ENCODE data around the gene C19orf33.
"Not testable (repeated sequence)": the region's sequence is repeated elsewhere in the genome, so short reads cannot be mapped to it uniquely, and the experiment has no call there.

C19orf33 gene

DNA sequence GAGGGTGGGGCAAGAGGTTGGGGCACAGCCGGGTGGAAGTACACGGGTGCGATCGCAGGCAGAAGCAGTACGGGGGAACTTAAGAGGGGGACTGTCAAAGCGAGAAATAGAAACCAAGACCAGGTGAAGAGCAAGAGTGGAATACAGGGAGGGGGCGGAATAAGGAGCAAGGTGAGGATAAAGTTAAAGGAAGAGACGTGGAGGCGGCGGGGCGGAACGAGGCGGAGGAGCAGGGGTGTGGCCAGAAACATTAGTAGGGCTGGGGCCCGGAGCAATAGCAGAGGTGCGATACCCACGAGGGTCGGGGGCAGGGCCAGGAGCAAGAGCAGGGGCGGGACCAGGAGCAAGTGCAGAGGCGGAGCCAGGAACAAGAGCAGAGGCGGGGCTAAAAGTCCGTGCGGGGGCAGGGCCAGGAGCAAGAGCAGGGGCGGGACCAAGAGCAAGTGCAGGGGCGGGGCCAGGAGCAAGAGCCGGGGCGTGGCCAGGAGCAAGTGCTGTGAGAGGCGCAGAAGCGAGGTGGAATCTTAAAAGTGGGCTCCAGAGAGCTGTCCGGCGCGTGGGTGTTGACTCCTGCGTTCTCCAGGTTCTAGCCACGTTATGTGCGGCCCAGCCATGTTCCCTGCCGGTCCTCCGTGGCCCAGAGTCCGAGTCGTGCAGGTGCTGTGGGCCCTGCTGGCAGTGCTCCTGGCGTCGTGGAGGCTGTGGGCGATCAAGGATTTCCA lies 32.7 kb downstream of the C19orf33 start:
- H3K27me3 ChIP-seq (ENCODE audit: control insufficient read depth, insufficient read depth, low read length) = no peaks in the 10 kb centered on the region
- peak overlapping the region; percentile 54 for H3K9ac ChIP-seq (ENCODE audit: low read length)
- no peaks in the 10 kb centered on the region for H3K9me3 ChIP-seq (ENCODE audit: control insufficient read depth, low read length)
- peaks cover 5% of the 10 kb centered on the region for H3K4me1 ChIP-seq (ENCODE audit: control insufficient read depth, insufficient read depth, low read length)
- H3K36me3 ChIP-seq (ENCODE audit: control insufficient read depth, insufficient read depth, low read length) = no peaks in the 10 kb centered on the region
- H3K4me3 ChIP-seq (ENCODE audit: low read length) = peak overlapping the region; percentile 39

DNA sequence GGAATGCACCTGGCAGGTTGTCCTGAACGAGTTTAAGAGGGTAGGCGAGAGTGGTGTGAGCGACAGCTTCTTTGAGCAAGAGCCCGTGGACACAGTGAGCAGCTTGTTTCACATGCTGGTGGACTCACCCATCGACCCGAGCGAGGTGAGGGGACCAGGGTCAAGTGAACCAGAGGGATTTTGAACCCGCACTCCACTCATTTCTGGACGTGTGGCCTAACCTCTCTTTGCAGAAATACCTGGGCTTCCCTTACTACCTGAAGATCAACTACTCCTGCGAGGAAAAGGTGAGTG lies 33.3 kb downstream of the C19orf33 start:
- Histone ChIP-seq H3K36me3 (ENCODE audit: control insufficient read depth, insufficient read depth, low read length) (no peaks in the 10 kb centered on the region), H3K9me3 (ENCODE audit: control insufficient read depth, low read length) (no peaks in the 10 kb centered on the region), H3K27me3 (ENCODE audit: control insufficient read depth, insufficient read depth, low read length) (no peaks in the 10 kb centered on the region), H3K4me3 (ENCODE audit: low read length) (no peak overlapping the region), H3K4me1 (ENCODE audit: control insufficient read depth, insufficient read depth, low read length) (peaks cover 5% of the 10 kb centered on the region), H3K9ac (ENCODE audit: low read length) (peak overlapping the region; percentile 36)

DNA sequence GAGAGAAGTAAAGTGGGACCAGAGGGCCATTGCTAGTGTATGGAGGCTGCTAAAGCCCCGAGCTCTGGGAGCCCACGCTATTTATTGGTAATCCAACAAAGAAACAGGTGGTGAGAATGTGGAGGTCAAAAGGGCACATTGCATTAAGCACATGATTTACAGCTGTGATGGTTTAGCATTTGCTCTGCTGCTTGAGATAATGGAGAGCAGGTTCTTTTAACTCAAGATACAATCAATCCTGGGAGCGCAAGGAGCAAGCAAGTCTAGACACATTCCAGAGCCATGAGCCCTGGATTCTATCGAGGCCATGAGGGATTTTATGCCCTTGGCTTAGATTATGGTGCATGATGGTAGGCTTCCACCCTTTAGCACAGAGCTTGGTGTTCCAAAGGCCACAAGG lies 35.0 kb downstream of the C19orf33 start:
- H3K9ac ChIP-seq (ENCODE audit: low read length); H3K27me3 ChIP-seq (ENCODE audit: control insufficient read depth, insufficient read depth, low read length); H3K9me3 ChIP-seq (ENCODE audit: control insufficient read depth, low read length); H3K4me1 ChIP-seq (ENCODE audit: control insufficient read depth, insufficient read depth, low read length); H3K4me3 ChIP-seq (ENCODE audit: low read length); H3K36me3 ChIP-seq (ENCODE audit: control insufficient read depth, insufficient read depth, low read length): not testable (repeated sequence)

DNA sequence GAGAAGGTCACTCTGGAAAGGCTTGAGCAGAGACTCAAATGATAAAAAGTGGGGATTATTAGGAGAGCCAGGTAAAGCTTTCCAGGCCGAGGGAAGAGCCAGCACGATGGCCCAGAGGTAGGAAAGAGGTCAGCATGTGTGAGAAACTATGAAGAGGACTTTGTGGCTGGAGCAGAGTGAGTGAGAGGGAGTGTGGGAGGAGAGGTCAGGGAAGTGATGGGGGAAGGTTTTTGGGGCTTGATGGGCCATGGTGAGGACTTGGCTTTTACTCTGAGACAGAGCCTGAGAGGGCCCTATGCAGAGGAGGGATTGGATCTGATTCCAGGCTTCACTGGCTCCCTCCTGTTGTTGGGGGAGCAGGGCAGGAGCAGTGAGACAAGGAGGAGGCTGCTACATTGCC lies 36.9 kb downstream of the C19orf33 start:
- H3K27me3 ChIP-seq (ENCODE audit: control insufficient read depth, insufficient read depth, low read length) = no peaks in the 10 kb centered on the region
- no peaks in the 10 kb centered on the region for H3K9me3 ChIP-seq (ENCODE audit: control insufficient read depth, low read length)
- H3K4me1 ChIP-seq (ENCODE audit: control insufficient read depth, insufficient read depth, low read length) = peaks cover 5% of the 10 kb centered on the region
- no peak overlapping the region for H3K4me3 ChIP-seq (ENCODE audit: low read length)
- H3K9ac ChIP-seq (ENCODE audit: low read length) = no peak overlapping the region
- no peaks in the 10 kb centered on the region for H3K36me3 ChIP-seq (ENCODE audit: control insufficient read depth, insufficient read depth, low read length)

DNA sequence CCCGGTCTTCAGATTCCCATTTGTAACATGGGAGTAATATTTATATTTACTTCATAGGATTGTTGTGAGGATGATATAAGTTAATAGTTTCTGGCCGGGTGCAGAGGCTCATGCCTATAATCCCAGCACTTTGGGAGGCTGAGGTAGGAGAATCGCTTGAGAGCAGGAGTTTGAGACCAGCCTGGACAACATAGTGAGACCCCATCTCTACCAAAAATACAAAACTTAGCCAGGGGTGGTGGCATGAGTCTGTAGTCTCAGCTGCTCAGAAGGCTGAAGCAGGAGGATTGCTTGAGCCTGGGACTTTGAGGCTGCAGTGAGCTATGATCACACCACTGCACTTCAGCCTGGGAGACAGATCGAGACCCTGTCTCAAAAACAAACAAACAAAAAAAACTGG lies 42.8 kb downstream of the C19orf33 start:
- Histone ChIP-seq H3K9me3 (ENCODE audit: control insufficient read depth, low read length) (no peaks in the 10 kb centered on the region), H3K4me3 (ENCODE audit: low read length) (no peak overlapping the region), H3K9ac (ENCODE audit: low read length) (no peak overlapping the region), H3K36me3 (ENCODE audit: control insufficient read depth, insufficient read depth, low read length) (no peaks in the 10 kb centered on the region), H3K4me1 (ENCODE audit: control insufficient read depth, insufficient read depth, low read length) (no peaks in the 10 kb centered on the region), H3K27me3 (ENCODE audit: control insufficient read depth, insufficient read depth, low read length) (peaks cover 4% of the 10 kb centered on the region)

DNA sequence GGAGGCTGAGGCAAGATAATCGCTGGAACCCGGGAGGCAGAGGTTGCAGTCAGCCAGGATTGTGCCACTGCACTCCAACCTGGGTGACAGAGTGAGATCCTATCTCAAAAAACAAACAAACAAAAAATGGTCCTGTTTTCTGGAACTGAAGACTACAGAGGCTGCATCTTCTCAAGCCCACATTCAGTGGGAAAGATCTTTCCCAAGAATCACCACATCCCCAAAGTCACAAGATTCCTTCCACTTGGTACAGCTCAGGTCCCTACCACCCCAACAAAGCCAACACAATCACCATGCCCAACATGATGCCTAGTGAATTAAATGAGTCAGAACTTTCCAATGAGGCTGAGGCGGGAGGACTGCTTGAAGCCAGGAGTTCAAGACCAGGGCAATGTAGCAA lies 46.8 kb downstream of the C19orf33 start:
- no peak overlapping the region for H3K4me3 ChIP-seq (ENCODE audit: low read length)

DNA sequence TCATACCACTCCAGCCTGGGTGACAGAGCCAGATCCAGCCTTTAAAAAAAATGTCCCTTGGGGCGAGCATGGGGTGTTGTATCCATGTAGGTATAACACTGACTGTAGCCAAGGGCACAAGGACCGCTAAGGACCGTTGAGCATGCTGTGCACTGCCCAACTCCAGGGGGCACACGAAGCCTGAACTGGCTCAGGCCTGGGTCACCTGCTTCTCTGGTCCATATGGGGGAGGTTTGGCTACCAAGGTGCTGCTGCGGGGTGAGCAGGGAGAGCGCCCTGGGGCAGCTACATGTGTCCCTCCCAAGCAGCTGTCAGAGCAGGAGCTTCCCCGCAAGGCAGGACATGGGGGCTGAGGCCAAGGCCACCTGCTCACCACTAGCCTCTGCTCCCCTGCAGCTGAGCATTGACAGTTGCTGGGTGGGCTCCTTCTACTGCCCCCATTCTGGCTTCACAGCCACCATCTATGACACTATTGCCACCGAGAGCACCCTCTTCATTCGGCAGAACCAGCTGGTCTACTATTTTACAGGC lies 47.9 kb downstream of the C19orf33 start:
- H3K4me3 ChIP-seq (ENCODE audit: low read length) = no peak overlapping the region
- H3K4me1 ChIP-seq (ENCODE audit: control insufficient read depth, insufficient read depth, low read length) = no peaks in the 10 kb centered on the region
- no peak overlapping the region for H3K9ac ChIP-seq (ENCODE audit: low read length)

More for the DNA sequence above, 46.8 kb downstream of the C19orf33 start:
- no peak overlapping the region for H3K9ac ChIP-seq (ENCODE audit: low read length)
- H3K36me3 ChIP-seq (ENCODE audit: control insufficient read depth, insufficient read depth, low read length) = no peaks in the 10 kb centered on the region
- peaks cover 4% of the 10 kb centered on the region for H3K27me3 ChIP-seq (ENCODE audit: control insufficient read depth, insufficient read depth, low read length)
- no peaks in the 10 kb centered on the region for H3K9me3 ChIP-seq (ENCODE audit: control insufficient read depth, low read length)
- H3K4me1 ChIP-seq (ENCODE audit: control insufficient read depth, insufficient read depth, low read length) = no peaks in the 10 kb centered on the region

DNA sequence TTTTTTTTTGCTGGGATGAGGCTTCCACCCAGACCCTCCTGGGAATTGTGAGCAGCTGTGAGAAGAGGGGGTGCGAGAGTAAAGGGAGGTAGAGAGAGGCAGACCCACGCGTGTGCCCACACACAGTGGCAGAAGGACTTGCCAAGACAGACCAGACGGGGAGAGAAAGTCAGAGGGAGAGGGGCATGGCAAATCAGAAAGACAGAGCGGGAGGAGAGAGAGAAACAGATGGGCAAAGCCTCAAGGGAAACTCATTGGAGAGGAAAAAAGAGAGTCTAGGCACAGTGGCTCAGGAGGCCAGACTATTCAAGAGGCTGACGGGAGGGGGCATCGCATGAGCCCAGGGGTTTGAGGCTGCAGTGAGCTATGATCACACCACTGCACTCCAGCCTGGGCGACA lies 48.6 kb downstream of the C19orf33 start:
- no peaks in the 10 kb centered on the region for H3K36me3 ChIP-seq (ENCODE audit: control insufficient read depth, insufficient read depth, low read length)
- no peak overlapping the region for H3K9ac ChIP-seq (ENCODE audit: low read length)
- peaks cover 10% of the 10 kb centered on the region for H3K27me3 ChIP-seq (ENCODE audit: control insufficient read depth, insufficient read depth, low read length)
- no peaks in the 10 kb centered on the region for H3K9me3 ChIP-seq (ENCODE audit: control insufficient read depth, low read length)
- H3K4me3 ChIP-seq (ENCODE audit: low read length) = no peak overlapping the region
- no peaks in the 10 kb centered on the region for H3K4me1 ChIP-seq (ENCODE audit: control insufficient read depth, insufficient read depth, low read length)

More for the DNA sequence above, 47.9 kb downstream of the C19orf33 start:
- H3K27me3 ChIP-seq (ENCODE audit: control insufficient read depth, insufficient read depth, low read length) = peaks cover 10% of the 10 kb centered on the region
- H3K36me3 ChIP-seq (ENCODE audit: control insufficient read depth, insufficient read depth, low read length) = no peaks in the 10 kb centered on the region
- no peaks in the 10 kb centered on the region for H3K9me3 ChIP-seq (ENCODE audit: control insufficient read depth, low read length)

Measured in mucosa of stomach (tissue), 1 donor.